A673 (cell line): ENCODE data around the gene CLEC3A. TPM values are rescaled to one million over a fixed set of nuclear protein-coding genes. Genes with fewer than 3 reads are reported as not detected.

Source experiments
- BruUV-seq: library from RNA; stranded (reverse); fragments of 400-500 nt; replicated peaks from 2 replicates; lab custom pipeline; 2021; lab: Mats Ljungman, UMichigan
- CTCF ChIA-PET: fragments of 300-600 bp; sonication (Branson Sonifier 250); formaldehyde crosslinking; loops from one replicate; lab custom pipeline; 2022; ENCODE audit warnings: antibody characterized with exemption; lab: Charles Lee
- POLR2A ChIA-PET: fragments of 300-600 bp; sonication (Branson Sonifier 250); formaldehyde crosslinking; loops from one replicate; lab custom pipeline; 2022; ENCODE audit warnings: antibody characterized with exemption; ENCODE audit not compliant: low non-redundant PET; lab: Charles Lee
- DNase-seq: peaks from one replicate; pipeline ENCODE4 v3.0.0-alpha.2; 2015; ENCODE audit warnings: low spot score
- H3K27ac ChIP-seq: fragments of 200-600 bp; sonication (generic); 2 replicates; pipeline ENCODE4 v1.5.1; 2016; ENCODE audit warnings: mixed run types, low read depth, mild to moderate bottlenecking, mixed read lengths, antibody characterized with exemption, low read length; ENCODE audit not compliant: poor library complexity, severe bottlenecking
- H3K27me3 ChIP-seq: fragments of 200-600 bp; sonication (generic); replicated peaks from 2 replicates; pipeline ENCODE4 v1.6.1; 2017; ENCODE audit warnings: mixed run types, low read depth, mild to moderate bottlenecking, mixed read lengths, antibody characterized with exemption, low read length; ENCODE audit not compliant: insufficient read depth, poor library complexity
- H3K36me3 ChIP-seq: fragments of 200-600 bp; sonication (generic); 2 replicates; pipeline ENCODE4 v1.6.1; 2016; ENCODE audit warnings: mixed run types, mild to moderate bottlenecking, mixed read lengths, antibody characterized with exemption, low read length; ENCODE audit not compliant: insufficient read depth, poor library complexity, severe bottlenecking
- H3K4me1 ChIP-seq: fragments of 200-600 bp; sonication (generic); 2 replicates; pipeline ENCODE4 v1.6.1; 2017; ENCODE audit warnings: mixed run types, mild to moderate bottlenecking, mixed read lengths, antibody characterized with exemption, low read length; ENCODE audit not compliant: insufficient read depth, poor library complexity, severe bottlenecking
- H3K4me3 ChIP-seq: fragments of 200-600 bp; sonication (generic); 2 replicates; pipeline ENCODE4 v1.5.1; 2016; ENCODE audit warnings: low read depth, mixed run types, mild to moderate bottlenecking, mixed read lengths, low read length; ENCODE audit not compliant: poor library complexity, severe bottlenecking
- H3K9me3 ChIP-seq: fragments of 200-600 bp; sonication (generic); 2 replicates; pipeline ENCODE4 v1.6.1; 2016; ENCODE audit warnings: mixed run types, low read depth, mild to moderate bottlenecking, mixed read lengths, antibody characterized with exemption, low read length; ENCODE audit not compliant: poor library complexity, severe bottlenecking
- CTCF ChIP-seq: fragments of 300-800, 200-600 bp; sonication (generic); conservative IDR thresholded peaks from 2 replicates; pipeline ENCODE4 v1.5.1; 2017; ENCODE audit warnings: low read depth, mild to moderate bottlenecking, antibody characterized with exemption, low read length, moderate library complexity, mixed read lengths
- EZH2 ChIP-seq: fragments of 200-600 bp; sonication (generic); IDR thresholded peaks from 2 replicates; pipeline ENCODE4 v1.6.1; 2017; ENCODE audit warnings: borderline replicate concordance, low read depth, mild to moderate bottlenecking, mixed read lengths, antibody characterized with exemption, low read length; ENCODE audit not compliant: poor library complexity, severe bottlenecking
- intact Hi-C: fragments of 100-400 bp; cut with micrococcal nuclease; formaldehyde crosslinking; loops from one replicate; pipeline ENCODE4 v1.10.0; 2022; ENCODE audit not compliant: unreplicated experiment
- total RNA-seq: library from RNA; stranded (reverse); gene quantifications from 2 replicates; pipeline ENCODE4 v1.2.3, GENCODE V29; 2021

Gene CLEC3A
- total RNA-seq, 1 experiment from 2014 or later: not detected

- BruUV-seq: no TSS peak
- H3K4me1 ChIP-seq: no peaks in the 10 kb centered on the region
- DNase-seq: no peak
- H3K4me3 ChIP-seq: no peak overlapping the region
- intact Hi-C loops: no loop called here
- H3K27me3 ChIP-seq: no peaks in the 10 kb centered on the region
- TF ChIP-seq EZH2 (no peak), CTCF (no peak)
- H3K27ac ChIP-seq: no peak overlapping the region
- POLR2A ChIA-PET: no interaction called here
- CTCF ChIA-PET: interaction anchor here (0.8 kb wide), 1 partner anchor 48 kb away, joined by 3 read pairs; no protein-coding TSS in a partner anchor
- peaks cover 5% of the 10 kb centered on the region for H3K9me3 ChIP-seq
- H3K36me3 ChIP-seq: no peaks in the 10 kb centered on the region
Observed at GRCh38 chr16:78001451-78002025, 20.8 kb upstream of the CLEC3A start.

- ChIA-PET POLR2A (no interaction called here), CTCF (interaction anchor here (0.6 to 1.1 kb wide), 5 partner anchors 91 to 419 kb away, joined by 3 to 4 read pairs (median 3); no protein-coding TSS in a partner anchor)
- Histone ChIP-seq H3K4me3 (no peak overlapping the region), H3K27me3 (no peaks in the 10 kb centered on the region), H3K27ac (no peak overlapping the region), H3K4me1 (no peaks in the 10 kb centered on the region), H3K36me3 (no peaks in the 10 kb centered on the region), H3K9me3 (no peaks in the 10 kb centered on the region)
- peak; percentile 93 for DNase-seq
- TF ChIP-seq EZH2 (no peak), CTCF (peak; percentile 90)
- BruUV-seq: no TSS peak
- intact Hi-C loops: loop anchor here (1.0 kb wide), 1 partner anchor 328 kb away; no protein-coding TSS in a partner anchor
Observed at GRCh38 chr16:78002915-78003538, 19.3 kb upstream of the CLEC3A start.

- H3K36me3 ChIP-seq: no peaks in the 10 kb centered on the region
- H3K9me3 ChIP-seq: no peaks in the 10 kb centered on the region
- ChIA-PET CTCF (no interaction called here), POLR2A (no interaction called here)
- no peaks in the 10 kb centered on the region for H3K27me3 ChIP-seq
- H3K27ac ChIP-seq: no peak overlapping the region
- TF ChIP-seq CTCF (no peak), EZH2 (no peak)
- intact Hi-C loops: no loop called here
- no peak overlapping the region for H3K4me3 ChIP-seq
- no TSS peak for BruUV-seq
- H3K4me1 ChIP-seq: no peaks in the 10 kb centered on the region
- no peak for DNase-seq
Observed at GRCh38 chr16:78004517-78004916, 17.8 kb upstream of the CLEC3A start.
